Measurements from ENCODE around the gene CCDC190.

DNA sequence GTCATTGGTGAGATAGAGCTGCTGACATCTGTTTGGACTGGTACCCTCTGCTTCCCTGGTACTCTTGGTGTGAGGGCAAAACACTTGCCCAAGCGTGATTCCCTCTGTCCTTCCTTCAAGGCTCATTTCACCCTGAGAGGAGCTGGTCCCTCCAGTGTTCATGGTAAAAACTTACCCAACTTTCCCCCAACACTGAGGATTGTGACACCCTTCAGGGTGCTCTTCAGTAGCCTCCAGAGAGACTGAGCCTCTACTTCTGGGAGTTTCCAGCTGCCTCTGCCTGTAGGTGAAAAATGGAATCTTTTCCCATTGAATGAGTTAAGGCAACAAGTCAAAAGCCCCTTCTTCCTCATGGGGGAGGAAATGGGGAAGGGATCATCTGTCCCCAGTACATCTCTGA lies 9.6 kb downstream of the CCDC190 start:
- TF ChIP-seq, protein P1, sequence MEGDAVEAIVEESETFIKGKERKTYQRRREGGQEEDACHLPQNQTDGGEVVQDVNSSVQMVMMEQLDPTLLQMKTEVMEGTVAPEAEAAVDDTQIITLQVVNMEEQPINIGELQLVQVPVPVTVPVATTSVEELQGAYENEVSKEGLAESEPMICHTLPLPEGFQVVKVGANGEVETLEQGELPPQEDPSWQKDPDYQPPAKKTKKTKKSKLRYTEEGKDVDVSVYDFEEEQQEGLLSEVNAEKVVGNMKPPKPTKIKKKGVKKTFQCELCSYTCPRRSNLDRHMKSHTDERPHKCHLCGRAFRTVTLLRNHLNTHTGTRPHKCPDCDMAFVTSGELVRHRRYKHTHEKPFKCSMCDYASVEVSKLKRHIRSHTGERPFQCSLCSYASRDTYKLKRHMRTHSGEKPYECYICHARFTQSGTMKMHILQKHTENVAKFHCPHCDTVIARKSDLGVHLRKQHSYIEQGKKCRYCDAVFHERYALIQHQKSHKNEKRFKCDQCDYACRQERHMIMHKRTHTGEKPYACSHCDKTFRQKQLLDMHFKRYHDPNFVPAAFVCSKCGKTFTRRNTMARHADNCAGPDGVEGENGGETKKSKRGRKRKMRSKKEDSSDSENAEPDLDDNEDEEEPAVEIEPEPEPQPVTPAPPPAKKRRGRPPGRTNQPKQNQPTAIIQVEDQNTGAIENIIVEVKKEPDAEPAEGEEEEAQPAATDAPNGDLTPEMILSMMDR (IDR thresholded peaks at IDR 0.05 in 2 of 3, conservative IDR thresholded peaks at IDR 0.05 in 1 of 3; ENCODE audit: borderline replicate concordance in 1 of 3, insufficient read depth in 1 of 3, low read depth in 2 of 3, low read length in 2 of 3) = no peak
- no peak for TF ChIP-seq SP1 (IDR thresholded peaks at IDR 0.05; ENCODE audit: low read depth)
- no peak for TF ChIP-seq POLR2AphosphoS5 (IDR thresholded peaks at IDR 0.05; ENCODE audit: low read depth, low read length)
- TF ChIP-seq POLR2A (IDR thresholded peaks at IDR 0.05; ENCODE audit: borderline replicate concordance, extremely low read depth, insufficient read depth, insufficient read length) = no peak

Measured in HCT116 (cell line).